OCI-LY7 (cell line): Measurements from ENCODE around the gene ST6GALNAC5. TPM values are rescaled to one million over a fixed set of nuclear protein-coding genes. Genes with fewer than 3 reads are reported as not detected.

Experiments used
- BruUV-seq: library from RNA; stranded (reverse); fragments of 400-500 nt; replicated peaks from 2 replicates; lab custom pipeline; 2021; lab: Mats Ljungman, UMichigan
- CTCF ChIA-PET: fragments of 300-600 bp; sonication (Branson Sonifier 250); formaldehyde crosslinking; loops from one replicate; lab custom pipeline; 2022; ENCODE audit warnings: antibody characterized with exemption; ENCODE audit not compliant: unreplicated experiment; lab: Charles Lee
- POLR2A ChIA-PET: fragments of 300-600 bp; sonication (Branson Sonifier 250); formaldehyde crosslinking; loops from one replicate; lab custom pipeline; 2022; ENCODE audit warnings: antibody characterized with exemption; lab: Charles Lee
- DNase-seq: peaks from one replicate; pipeline ENCODE4 v3.0.0-alpha.2; 2015; ENCODE audit warnings: low spot score
- H2AFZ ChIP-seq: fragments of 200-600 bp; sonication (generic), shearing (Covaris generic); 2 replicates; pipeline ENCODE4 v1.6.1; 2014; ENCODE audit warnings: mild to moderate bottlenecking, antibody characterized with exemption, low read length, moderate library complexity
- H3K27ac ChIP-seq: fragments of 200-600 bp; sonication (generic); 2 replicates; pipeline ENCODE4 v1.5.1; 2014; ENCODE audit warnings: mixed run types, low read depth, mild to moderate bottlenecking, moderate library complexity, low read length, inconsistent platforms; ENCODE audit not compliant: poor library complexity, severe bottlenecking
- H3K36me3 ChIP-seq: fragments of 200-600 bp; sonication (generic); 2 replicates; pipeline ENCODE4 v1.6.1; 2014; ENCODE audit warnings: mild to moderate bottlenecking, antibody characterized with exemption, low read length, moderate library complexity, mixed read lengths; ENCODE audit not compliant: insufficient read depth
- H3K4me1 ChIP-seq: fragments of 200-600 bp; sonication (generic); 2 replicates; pipeline ENCODE4 v1.5.1; 2014; ENCODE audit warnings: mild to moderate bottlenecking, low read length; ENCODE audit not compliant: insufficient read depth, poor library complexity, severe bottlenecking
- H3K4me2 ChIP-seq: fragments of 200-600 bp; sonication (generic); 2 replicates; pipeline ENCODE4 v1.6.1; 2014; ENCODE audit warnings: mild to moderate bottlenecking, low read length
- H3K4me3 ChIP-seq: fragments of 200-600 bp; sonication (generic); 2 replicates; pipeline ENCODE4 v1.5.1; 2014; ENCODE audit warnings: mild to moderate bottlenecking, low read depth, low read length; ENCODE audit not compliant: poor library complexity, severe bottlenecking
- H3K79me2 ChIP-seq: fragments of 200-600 bp; sonication (generic); 2 replicates; pipeline ENCODE4 v1.6.1; 2016; ENCODE audit warnings: low read depth, mild to moderate bottlenecking, low read length, moderate library complexity, mixed read lengths; ENCODE audit not compliant: insufficient read depth
- H3K9me2 ChIP-seq: fragments of 200-600 bp; sonication (generic); 2 replicates; pipeline ENCODE4 v1.6.1; 2016; ENCODE audit warnings: mild to moderate bottlenecking, low read length, mixed read lengths; ENCODE audit not compliant: insufficient read depth
- H3K9me3 ChIP-seq: fragments of 200-600 bp; sonication (generic); 2 replicates; pipeline ENCODE4 v1.6.1; 2014; ENCODE audit warnings: mild to moderate bottlenecking, mixed run types, low read length, mixed read lengths
- H4K20me1 ChIP-seq: fragments of 200-600 bp; sonication (generic); 2 replicates; pipeline ENCODE4 v1.6.1; 2014; ENCODE audit warnings: mild to moderate bottlenecking, antibody characterized with exemption, low read length, moderate library complexity, mixed read lengths; ENCODE audit not compliant: insufficient read depth
- EZH2phosphoT487 ChIP-seq: fragments of 200-600 bp; sonication (generic); IDR thresholded peaks from 2 replicates; pipeline ENCODE4 v1.6.1; 2018; ENCODE audit warnings: low read depth, borderline replicate concordance, mild to moderate bottlenecking, mixed run types, antibody characterized with exemption, low read length, moderate library complexity, mixed read lengths
- intact Hi-C: fragments of 100-400 bp; cut with micrococcal nuclease; formaldehyde crosslinking; loops from one replicate; pipeline ENCODE4 v1.10.0; 2022; ENCODE audit not compliant: unreplicated experiment
- total RNA-seq, 2 experiments: library from RNA; depleted of rRNA in 1 of 2; stranded (reverse); fragments of >200 nt in 1 of 2; shearing (Covaris generic) in 1 of 2; gene quantifications; 2 replicates each; pipeline ENCODE4 v1.2.3, GENCODE V29; 2014 to 2022
- TF ChIP-seq, protein P1 (sequence below): fragments of 200-600 bp; sonication (generic); conservative IDR thresholded peaks from 2 replicates; pipeline ENCODE4 v1.5.1; 2014; ENCODE audit warnings: mild to moderate bottlenecking, antibody characterized with exemption, low read length, moderate library complexity, mixed read lengths

Gene ST6GALNAC5
- total RNA-seq, 2 experiments from 2014 or later, result not detected

DNA sequence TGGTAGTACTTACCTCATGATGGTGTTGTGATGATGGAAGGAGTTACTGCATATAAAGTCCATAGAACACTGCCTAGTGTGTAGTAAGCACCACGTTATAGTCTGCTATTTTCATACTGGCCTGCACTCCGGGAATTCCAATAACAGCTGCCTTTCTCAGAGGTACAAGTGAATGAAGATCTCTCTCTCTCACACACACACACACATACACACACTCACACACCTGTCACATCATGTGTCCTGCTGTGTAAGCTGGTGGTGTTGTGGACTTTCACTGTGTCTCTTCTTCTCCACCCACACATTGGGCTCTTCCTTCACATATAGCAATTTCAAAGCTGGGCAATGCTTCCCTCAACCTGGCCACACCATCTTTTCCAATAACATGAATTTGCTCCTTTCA lies 33.4 kb upstream of the ST6GALNAC5 start:
- no peak overlapping the region for H3K4me2 ChIP-seq
- no peaks in the 10 kb centered on the region for H3K4me1 ChIP-seq
- TF ChIP-seq, protein P1, sequence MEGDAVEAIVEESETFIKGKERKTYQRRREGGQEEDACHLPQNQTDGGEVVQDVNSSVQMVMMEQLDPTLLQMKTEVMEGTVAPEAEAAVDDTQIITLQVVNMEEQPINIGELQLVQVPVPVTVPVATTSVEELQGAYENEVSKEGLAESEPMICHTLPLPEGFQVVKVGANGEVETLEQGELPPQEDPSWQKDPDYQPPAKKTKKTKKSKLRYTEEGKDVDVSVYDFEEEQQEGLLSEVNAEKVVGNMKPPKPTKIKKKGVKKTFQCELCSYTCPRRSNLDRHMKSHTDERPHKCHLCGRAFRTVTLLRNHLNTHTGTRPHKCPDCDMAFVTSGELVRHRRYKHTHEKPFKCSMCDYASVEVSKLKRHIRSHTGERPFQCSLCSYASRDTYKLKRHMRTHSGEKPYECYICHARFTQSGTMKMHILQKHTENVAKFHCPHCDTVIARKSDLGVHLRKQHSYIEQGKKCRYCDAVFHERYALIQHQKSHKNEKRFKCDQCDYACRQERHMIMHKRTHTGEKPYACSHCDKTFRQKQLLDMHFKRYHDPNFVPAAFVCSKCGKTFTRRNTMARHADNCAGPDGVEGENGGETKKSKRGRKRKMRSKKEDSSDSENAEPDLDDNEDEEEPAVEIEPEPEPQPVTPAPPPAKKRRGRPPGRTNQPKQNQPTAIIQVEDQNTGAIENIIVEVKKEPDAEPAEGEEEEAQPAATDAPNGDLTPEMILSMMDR, result no peak
- no peak for TF ChIP-seq EZH2phosphoT487
- no peaks in the 10 kb centered on the region for H3K9me3 ChIP-seq
- ChIA-PET CTCF (no interaction called here), POLR2A (no interaction called here)
- no TSS peak for BruUV-seq
- no peaks in the 10 kb centered on the region for H3K79me2 ChIP-seq
- intact Hi-C loops, result no loop called here
- H4K20me1 ChIP-seq, result no peaks in the 10 kb centered on the region
- no peak overlapping the region for H3K4me3 ChIP-seq
- no peak overlapping the region for H3K27ac ChIP-seq
- no peak for DNase-seq
- H2AFZ ChIP-seq, result no peak overlapping the region
- H3K9me2 ChIP-seq, result no peaks in the 10 kb centered on the region
- H3K36me3 ChIP-seq, result no peaks in the 10 kb centered on the region

DNA sequence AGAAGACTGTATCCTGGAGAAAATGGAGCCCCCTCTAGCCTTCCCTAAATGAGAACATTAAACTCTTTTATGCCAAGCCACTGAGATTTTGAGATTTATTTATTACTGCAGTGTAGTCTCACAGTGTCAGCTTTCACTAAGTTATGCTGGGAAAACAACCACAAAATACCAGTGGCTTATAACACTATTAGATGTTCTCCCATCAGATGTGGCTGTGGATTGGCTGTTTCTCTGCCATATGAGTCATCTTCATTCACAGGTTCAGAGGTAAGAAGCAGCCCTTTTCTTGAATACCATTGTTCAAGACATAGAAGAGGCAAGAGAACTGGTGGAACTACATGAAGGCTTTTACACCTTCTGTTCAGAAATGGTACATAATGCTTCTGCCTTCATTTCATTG lies 32.1 kb upstream of the ST6GALNAC5 start:
- intact Hi-C loops, result no loop called here
- no peak overlapping the region for H3K27ac ChIP-seq
- H2AFZ ChIP-seq, result no peak overlapping the region
- no peaks in the 10 kb centered on the region for H4K20me1 ChIP-seq
- DNase-seq, result no peak
- H3K4me2 ChIP-seq, result no peak overlapping the region
- H3K9me2 ChIP-seq, result no peaks in the 10 kb centered on the region
- no TSS peak for BruUV-seq
- no peak overlapping the region for H3K4me3 ChIP-seq
- no peaks in the 10 kb centered on the region for H3K9me3 ChIP-seq
- no peaks in the 10 kb centered on the region for H3K4me1 ChIP-seq
- no peaks in the 10 kb centered on the region for H3K79me2 ChIP-seq
- ChIA-PET CTCF (no interaction called here), POLR2A (no interaction called here)
- H3K36me3 ChIP-seq, result no peaks in the 10 kb centered on the region
- TF ChIP-seq, protein P1, result no peak
- no peak for TF ChIP-seq EZH2phosphoT487

GRCh38 chr1:76840278-76840677 lies 27.0 kb upstream of the ST6GALNAC5 start:
- no peak for DNase-seq
- H2AFZ ChIP-seq, result no peak overlapping the region
- intact Hi-C loops, result no loop called here
- no peak for TF ChIP-seq EZH2phosphoT487
- TF ChIP-seq, protein P1, result no peak
- H4K20me1 ChIP-seq, result no peaks in the 10 kb centered on the region
- H3K9me2 ChIP-seq, result no peaks in the 10 kb centered on the region
- no peak overlapping the region for H3K27ac ChIP-seq
- H3K4me1 ChIP-seq, result no peaks in the 10 kb centered on the region
- ChIA-PET POLR2A (no interaction called here), CTCF (no interaction called here)
- no TSS peak for BruUV-seq
- H3K9me3 ChIP-seq, result no peaks in the 10 kb centered on the region
- no peak overlapping the region for H3K4me2 ChIP-seq
- no peak overlapping the region for H3K4me3 ChIP-seq
- H3K36me3 ChIP-seq, result no peaks in the 10 kb centered on the region
- no peaks in the 10 kb centered on the region for H3K79me2 ChIP-seq
